ENCODE data around the gene RGMA. TPM values are rescaled to one million over a fixed set of nuclear protein-coding genes. Genes with fewer than 3 reads are reported as not detected.

RGMA gene
- total and polyA plus RNA-seq, 2 experiments from 2014 or later: 2.5 to 2.7 TPM

DNA sequence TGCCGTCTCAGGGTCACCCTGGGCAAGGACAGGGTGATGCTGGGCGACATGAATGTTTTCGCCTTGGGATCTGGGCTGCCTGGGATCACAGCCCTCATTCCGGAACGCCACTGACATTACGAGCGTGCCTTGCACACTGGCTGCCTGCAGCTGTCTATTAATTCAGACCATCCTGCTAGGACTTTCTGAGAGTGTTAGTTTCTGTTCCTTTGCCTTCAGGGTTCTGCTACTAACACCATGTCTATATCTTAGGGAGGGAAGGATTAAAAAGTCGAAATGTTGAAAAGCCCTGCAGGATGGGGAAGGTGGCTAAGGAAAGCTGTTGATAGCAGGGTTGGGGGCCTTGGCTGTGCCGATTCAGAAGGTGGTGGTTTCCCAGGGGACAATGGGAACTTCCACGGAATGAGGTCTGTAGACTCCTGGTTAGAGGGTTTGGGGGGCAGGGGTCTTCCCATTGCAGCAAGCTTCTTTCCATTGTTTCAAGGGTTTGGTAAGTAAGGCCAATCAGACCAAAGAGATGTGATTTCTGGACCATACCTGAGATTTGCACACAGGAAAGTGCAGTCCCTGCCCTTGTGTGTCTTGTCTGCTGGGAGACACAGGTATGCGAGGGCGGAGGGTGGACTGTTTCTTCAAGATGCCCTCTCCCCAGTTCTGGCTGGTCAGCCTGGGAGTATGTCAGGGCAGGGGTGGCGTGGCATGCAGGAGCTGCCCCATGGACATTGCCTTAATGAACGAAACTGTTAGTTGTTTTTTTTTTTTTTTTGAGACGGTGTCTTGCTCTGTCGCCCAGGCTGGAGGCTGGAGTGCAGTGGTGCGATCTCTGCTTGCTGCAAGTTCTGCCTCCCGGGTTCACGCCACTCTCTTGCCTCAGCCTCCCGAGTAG lies 50.9 kb downstream of the RGMA start:
- no peak overlapping the region for H3K4me3 ChIP-seq

GRCh38 chr15:93036951-93037819 lies 51.8 kb downstream of the RGMA start:
- H3K4me1 ChIP-seq (ENCODE audit: insufficient read depth): no peaks in the 10 kb centered on the region
- H3K27ac ChIP-seq: no peak overlapping the region
- H3K9me3 ChIP-seq (ENCODE audit: low read depth): no peaks in the 10 kb centered on the region
- no peak overlapping the region for H3K4me3 ChIP-seq
- no peak overlapping the region for H3K4me2 ChIP-seq
- H3K9me2 ChIP-seq (replicated peaks; ENCODE audit: insufficient read depth): no peaks in the 10 kb centered on the region
- no peaks in the 10 kb centered on the region for H4K20me1 ChIP-seq (ENCODE audit: insufficient read depth, poor library complexity, severe bottlenecking)
- no peak for TF ChIP-seq EZH2 (IDR thresholded peaks at IDR 0.05; ENCODE audit: borderline replicate concordance)
- no peak for TF ChIP-seq EZH2phosphoT487 (IDR thresholded peaks at IDR 0.05; ENCODE audit: low read depth, severe bottlenecking, unreplicated experiment)
- TF ChIP-seq, protein P1, sequence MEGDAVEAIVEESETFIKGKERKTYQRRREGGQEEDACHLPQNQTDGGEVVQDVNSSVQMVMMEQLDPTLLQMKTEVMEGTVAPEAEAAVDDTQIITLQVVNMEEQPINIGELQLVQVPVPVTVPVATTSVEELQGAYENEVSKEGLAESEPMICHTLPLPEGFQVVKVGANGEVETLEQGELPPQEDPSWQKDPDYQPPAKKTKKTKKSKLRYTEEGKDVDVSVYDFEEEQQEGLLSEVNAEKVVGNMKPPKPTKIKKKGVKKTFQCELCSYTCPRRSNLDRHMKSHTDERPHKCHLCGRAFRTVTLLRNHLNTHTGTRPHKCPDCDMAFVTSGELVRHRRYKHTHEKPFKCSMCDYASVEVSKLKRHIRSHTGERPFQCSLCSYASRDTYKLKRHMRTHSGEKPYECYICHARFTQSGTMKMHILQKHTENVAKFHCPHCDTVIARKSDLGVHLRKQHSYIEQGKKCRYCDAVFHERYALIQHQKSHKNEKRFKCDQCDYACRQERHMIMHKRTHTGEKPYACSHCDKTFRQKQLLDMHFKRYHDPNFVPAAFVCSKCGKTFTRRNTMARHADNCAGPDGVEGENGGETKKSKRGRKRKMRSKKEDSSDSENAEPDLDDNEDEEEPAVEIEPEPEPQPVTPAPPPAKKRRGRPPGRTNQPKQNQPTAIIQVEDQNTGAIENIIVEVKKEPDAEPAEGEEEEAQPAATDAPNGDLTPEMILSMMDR (IDR thresholded peaks at IDR 0.05; ENCODE audit: poor library complexity): peak; percentile 21
- H3K79me2 ChIP-seq: no peaks in the 10 kb centered on the region
- no peaks in the 10 kb centered on the region for H3K27me3 ChIP-seq
- no peaks in the 10 kb centered on the region for H3K36me3 ChIP-seq (replicated peaks; ENCODE audit: insufficient read depth, low read depth)
- WGBS (ENCODE audit: low lambda C conversion rate, missing lambda C conversion rate): 85% methylated on average over 29 of the region's 29 CpGs
- no peak overlapping the region for H2AFZ ChIP-seq
- peak; percentile 41 for DNase-seq (ENCODE audit: low spot score)

More for the DNA sequence above, 50.9 kb downstream of the RGMA start:
- no peaks in the 10 kb centered on the region for H3K79me2 ChIP-seq
- no peak overlapping the region for H3K4me2 ChIP-seq
- no peak overlapping the region for H3K27ac ChIP-seq
- TF ChIP-seq EZH2 (IDR thresholded peaks at IDR 0.05; ENCODE audit: borderline replicate concordance): no peak
- TF ChIP-seq EZH2phosphoT487 (IDR thresholded peaks at IDR 0.05; ENCODE audit: low read depth, severe bottlenecking, unreplicated experiment): no peak
- TF ChIP-seq, protein P1 (IDR thresholded peaks at IDR 0.05; ENCODE audit: poor library complexity): no peak
- no peaks in the 10 kb centered on the region for H3K9me3 ChIP-seq (ENCODE audit: low read depth)
- no peaks in the 10 kb centered on the region for H3K36me3 ChIP-seq (replicated peaks; ENCODE audit: insufficient read depth, low read depth)
- no peak for DNase-seq (ENCODE audit: low spot score)
- 87% methylated on average over 20 of the region's 20 CpGs for WGBS (ENCODE audit: low lambda C conversion rate, missing lambda C conversion rate)
- H3K4me1 ChIP-seq (ENCODE audit: insufficient read depth): no peaks in the 10 kb centered on the region
- no peaks in the 10 kb centered on the region for H4K20me1 ChIP-seq (ENCODE audit: insufficient read depth, poor library complexity, severe bottlenecking)
- H3K9me2 ChIP-seq (replicated peaks; ENCODE audit: insufficient read depth): no peaks in the 10 kb centered on the region
- no peak overlapping the region for H2AFZ ChIP-seq
- H3K27me3 ChIP-seq: no peaks in the 10 kb centered on the region

- TF ChIP-seq EZH2phosphoT487 (IDR thresholded peaks at IDR 0.05; ENCODE audit: low read depth, severe bottlenecking, unreplicated experiment) (no peak), EZH2 (IDR thresholded peaks at IDR 0.05; ENCODE audit: borderline replicate concordance) (no peak)
- TF ChIP-seq, protein P1 (IDR thresholded peaks at IDR 0.05; ENCODE audit: poor library complexity): peak; percentile 52
- Histone ChIP-seq H3K4me1 (ENCODE audit: insufficient read depth) (no peaks in the 10 kb centered on the region), H3K36me3 (replicated peaks; ENCODE audit: insufficient read depth, low read depth) (no peaks in the 10 kb centered on the region), H3K27ac (no peak overlapping the region), H3K27me3 (no peaks in the 10 kb centered on the region), H2AFZ (no peak overlapping the region), H3K79me2 (no peaks in the 10 kb centered on the region), H3K4me2 (no peak overlapping the region), H3K9me3 (ENCODE audit: low read depth) (no peaks in the 10 kb centered on the region), H3K4me3 (no peak overlapping the region), H4K20me1 (ENCODE audit: insufficient read depth, poor library complexity, severe bottlenecking) (no peaks in the 10 kb centered on the region), H3K9me2 (replicated peaks; ENCODE audit: insufficient read depth) (no peaks in the 10 kb centered on the region)
- 77% methylated on average over 29 of the region's 32 CpGs for WGBS (ENCODE audit: low lambda C conversion rate, missing lambda C conversion rate)
- DNase-seq (ENCODE audit: low spot score): peak; percentile 50
These were observed 52.8 kb downstream of the RGMA start for GRCh38 chr15:93035953-93036810.
